ENCODE results near the gene PARVB.
A peak's percentile ranks its signal among the peaks of the same experiment; 100 is the strongest.

PARVB gene

DNA sequence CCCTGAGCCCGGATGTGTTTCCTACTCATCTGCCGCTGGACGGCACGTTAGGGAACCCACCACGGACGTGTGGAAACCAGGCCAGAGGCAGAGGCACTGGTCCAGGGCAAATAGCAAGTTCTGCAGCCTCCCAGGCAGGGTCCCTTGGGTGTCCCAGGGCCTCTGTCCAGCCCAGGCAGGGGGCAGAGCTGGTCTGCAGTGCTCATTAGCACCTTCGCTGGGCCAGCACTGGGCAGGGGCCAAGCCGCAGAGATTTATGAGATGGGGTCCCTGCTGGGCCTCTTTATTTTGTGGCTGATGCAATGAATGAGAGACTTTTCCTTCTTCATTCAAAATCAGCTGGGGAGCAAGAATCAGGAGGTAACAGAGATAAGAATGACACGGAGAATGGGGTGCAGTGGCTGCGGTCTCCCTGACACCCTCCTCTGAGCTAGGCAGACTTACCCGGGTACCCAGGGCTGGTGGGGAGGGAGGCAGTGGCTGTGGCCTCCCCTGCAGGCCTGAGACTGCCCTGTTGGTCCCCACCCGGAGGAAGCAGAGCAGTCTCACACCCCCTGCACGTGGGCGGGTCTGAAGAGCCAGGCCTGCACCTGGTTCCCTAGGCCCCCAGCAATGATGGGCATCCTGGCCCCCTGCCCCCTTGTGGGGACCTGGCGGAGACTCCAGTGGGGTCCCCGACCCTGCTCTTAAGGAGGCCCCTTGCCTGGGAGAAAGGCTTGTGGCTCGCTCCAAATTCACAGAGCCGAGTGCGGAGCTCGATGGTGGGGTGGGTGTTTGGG lies 142.6 kb downstream of the PARVB start:
- DNase-seq = no peak

DNA sequence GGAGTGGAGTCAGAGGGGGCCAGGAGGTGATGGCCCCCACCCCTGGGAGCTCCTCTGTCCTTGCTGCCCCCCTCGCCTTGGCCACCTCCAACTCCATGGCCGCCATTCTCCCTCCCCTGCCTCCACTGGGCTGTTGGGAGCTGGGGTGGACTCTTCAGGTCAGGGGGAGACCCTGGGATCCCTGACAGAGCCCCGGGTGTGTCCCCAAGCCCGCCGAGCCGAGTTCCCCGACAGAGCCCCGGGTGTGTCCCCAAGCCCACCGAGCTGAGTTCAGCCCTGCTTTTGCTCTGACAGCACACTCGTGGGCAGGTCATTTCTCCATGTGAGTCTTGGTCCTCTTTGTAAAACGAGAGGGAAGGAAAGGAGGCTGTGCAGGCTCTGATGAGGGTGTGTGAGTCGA lies 143.4 kb downstream of the PARVB start:
- DNase-seq = no peak

DNA sequence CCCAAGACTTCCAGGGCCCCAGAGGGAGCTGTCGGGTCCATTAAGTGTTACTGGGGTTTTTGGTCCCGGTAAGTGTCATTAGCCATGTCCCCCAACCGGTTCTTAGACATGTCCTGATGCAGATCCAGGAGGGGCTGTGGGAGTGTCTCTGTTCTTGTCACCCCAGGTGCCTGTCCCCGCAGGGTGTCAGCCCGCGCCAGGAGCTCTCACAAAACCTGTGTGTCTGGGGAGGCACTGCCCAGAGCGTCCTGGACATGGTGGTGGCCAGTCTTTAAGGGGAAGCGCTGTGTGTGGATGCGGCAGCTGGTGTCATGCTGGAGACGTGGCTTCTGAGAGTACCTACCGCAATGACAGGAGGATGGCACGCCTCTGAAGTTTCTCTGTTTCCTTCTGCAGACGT lies 144.1 kb downstream of the PARVB start:
- no peak for DNase-seq

DNA sequence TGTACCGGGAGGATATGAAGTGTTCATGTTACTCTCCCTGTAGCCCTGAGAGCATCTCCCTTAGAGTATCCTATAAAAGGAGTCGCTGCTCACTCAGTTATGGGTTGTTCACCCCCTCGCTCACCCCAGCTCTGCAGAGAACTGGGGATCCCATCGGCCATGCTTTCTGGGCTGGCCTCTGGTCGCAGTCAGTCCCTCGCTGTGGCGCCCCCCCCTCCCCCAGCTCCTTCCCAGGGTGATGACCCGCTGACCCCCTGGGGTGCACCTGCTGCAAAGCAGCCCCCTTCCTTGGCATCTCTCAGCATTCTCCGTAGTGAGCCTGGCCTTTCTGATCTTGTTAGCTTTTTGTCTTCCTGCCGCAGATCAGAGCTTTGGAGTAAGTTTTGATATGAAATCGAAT lies 146.4 kb downstream of the PARVB start:
- DNase-seq = no peak

DNA sequence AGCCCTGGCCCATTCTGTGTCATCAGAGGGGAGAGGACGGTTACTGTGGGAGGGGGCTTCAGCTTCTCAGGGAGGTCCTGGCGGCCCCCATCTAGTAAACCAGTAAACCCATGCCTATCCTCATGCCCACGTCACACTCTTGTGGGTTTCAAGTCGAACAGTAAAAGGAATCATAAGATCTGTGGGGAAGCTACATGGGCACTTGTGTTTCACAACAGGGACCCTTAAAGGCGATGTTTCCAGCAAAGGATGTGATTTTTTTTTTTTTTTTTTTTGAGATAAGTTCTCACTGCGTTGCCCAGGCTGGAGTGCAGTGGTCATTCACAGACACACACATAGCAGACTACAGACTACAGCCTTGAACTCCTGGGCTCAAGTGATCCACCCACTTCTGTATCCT lies 147.5 kb downstream of the PARVB start:
- no peak for DNase-seq

DNA sequence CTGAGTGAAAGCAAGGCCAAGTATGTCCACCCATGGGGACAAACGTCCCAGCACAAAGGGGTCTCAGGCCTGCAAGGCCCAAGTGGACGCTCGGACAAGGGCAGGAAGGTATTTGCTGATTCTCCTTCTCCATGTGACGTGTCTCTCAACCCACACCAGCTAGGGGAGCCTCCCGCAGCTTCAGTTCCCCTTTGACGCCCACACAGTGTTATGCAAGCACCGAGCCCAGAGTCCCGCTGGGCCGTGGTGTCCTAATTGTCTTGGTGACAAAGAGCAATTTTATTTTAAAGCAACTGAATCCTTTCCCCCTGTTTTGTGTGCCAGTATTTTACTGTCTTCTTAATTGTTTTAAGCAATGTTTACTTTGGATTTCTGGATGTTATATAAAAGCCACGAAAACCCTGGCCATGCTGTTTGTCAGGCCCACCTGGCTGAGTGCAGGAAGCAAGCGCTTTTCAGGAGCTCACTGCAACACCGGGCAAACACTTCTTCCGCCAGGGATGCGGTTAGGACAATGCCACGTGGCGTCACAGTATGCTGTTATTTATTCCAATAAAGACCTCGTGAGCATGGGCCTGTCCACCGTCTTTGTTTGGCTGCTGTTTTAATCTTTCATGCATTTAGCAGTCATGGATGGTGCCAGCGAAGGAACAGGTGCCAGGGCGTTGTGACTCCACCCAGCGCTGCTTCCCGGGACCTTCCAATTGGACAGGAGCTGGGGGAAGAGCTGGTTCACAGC lies 148.4 kb downstream of the PARVB start:
- no peak for DNase-seq

DNA sequence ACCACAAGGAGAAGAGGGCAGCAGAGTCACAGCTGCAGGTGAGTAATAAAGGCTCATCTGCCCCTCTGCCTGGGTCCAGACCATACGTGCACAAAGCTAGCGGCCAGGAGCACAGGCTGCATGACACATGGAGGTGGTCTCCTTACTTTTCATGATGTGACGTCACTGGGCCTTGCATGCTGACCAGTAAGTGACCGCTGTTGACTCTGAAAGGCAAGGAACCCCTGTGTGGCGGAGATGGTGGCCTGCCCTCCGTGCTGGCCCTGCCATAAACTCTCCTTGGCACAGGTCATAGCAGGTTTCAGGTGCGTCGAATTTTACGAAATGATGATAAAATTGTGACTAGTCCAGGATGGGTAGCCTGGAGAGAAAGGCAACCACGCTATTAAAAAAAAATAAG lies 149.1 kb downstream of the PARVB start:
- no peak for DNase-seq

DNA sequence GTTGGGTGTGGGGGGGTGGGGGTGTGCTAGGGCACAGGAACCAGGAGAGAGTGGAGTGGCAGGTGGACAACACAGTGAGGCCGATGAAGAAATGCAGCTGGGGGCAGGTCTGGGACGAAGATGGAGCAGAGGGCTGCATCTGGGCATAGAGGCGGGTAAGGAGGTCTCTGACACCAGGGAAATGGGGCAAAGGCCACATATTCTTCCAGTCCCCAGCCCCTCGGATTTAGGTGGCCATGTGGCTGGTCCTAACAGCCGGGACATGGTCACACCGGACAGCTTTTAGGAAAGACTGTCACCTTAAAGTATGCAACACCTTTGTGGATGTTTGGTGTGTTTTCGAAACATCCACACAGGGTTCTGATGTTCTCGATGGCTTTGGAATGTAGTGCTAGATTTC lies 151.6 kb downstream of the PARVB start:
- no peak for DNase-seq

DNA sequence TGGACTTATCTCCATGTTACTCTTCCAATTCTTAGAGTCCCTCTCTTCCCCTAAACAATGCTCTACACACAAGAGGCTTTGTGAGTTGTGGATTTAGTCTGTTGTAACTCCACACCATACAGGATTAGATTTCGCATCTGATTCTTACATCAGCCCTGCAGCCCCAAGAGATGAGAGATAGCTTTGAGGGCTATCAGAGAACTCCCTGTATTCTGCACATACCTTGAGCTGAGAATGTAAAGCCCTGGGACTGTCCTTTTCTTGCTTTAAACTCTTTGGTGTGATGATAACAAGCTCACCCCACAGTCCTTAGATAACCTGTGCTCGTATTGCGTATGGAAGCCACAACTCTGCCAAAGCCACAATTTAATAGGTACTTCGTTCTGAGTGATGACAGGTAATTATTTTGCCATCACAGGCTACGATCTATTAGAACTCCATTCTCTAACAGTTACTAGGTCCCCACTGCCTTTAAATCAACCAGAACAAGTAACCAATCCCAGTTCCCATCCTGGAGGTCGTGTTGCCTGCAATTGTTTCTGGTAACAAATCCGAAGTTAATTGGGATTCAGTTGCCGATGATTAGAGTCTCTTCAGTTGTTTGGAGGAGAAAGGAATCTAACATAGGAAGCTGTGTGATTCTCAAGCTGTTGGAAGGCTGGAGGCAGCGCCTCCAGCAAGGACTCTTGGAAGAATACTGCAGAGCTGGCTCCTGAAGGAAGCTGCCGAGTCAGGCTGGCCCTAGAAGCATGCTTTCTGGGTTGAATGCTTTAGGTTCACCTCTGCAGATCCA lies 155.3 kb downstream of the PARVB start:
- DNase-seq = no peak

DNA sequence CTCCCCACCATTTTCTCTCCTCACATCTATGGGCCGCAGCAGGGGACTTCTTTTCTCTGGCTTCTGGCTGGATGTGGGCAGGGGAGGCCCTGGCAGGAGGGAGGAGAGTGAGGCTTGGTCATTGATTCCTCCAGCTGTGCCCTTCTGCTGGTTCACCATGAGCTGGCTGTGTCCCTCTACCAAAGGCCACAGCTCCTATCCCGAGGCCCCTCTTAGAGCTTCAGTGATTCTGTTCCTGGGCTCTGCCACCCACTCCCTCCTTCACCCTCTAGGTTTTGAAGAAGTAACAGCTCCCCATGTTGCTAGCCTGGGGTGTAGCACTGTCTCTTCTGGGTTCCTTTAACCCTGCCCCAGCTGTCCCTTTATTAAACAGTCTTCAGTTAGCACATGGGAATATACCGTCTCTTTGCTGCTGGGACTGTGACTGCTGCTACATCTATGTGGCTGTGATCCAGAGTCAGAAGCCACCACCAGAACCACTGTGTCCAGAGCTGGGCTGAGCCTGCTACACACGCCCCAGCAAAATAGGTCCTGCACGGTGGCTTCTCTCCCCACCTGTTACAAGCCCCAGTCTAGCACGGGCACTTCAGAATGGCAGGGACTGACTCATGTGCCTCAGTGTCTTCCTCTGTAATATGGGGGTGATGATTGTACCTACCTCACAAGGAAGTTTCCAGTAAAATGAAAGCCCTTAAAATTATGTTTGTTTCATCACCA lies 156.0 kb downstream of the PARVB start:
- no peak for DNase-seq

DNA sequence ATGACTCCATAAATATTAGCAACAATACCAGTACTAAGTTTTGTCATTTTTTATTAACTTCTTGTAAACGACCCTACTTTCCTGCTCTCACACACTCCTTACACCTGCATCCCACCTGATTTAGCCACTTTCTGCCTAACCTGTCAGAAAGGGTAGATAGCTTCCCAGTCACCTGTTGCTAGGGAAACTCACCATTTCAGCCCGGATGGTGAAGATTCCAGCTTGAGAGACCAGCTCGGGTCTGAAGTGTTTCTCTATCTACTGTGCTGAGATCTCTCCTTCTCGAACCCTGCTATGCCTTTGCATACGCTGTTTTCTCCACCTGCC lies 156.6 kb downstream of the PARVB start, which contains the start of gene PARVG:
PARVG (plus strand) TSS at position 220 of the 327 bp plus-strand sequence. CDS start 2,405 bp downstream, outside the sequence.
- DNase-seq = peak; percentile 37

DNA sequence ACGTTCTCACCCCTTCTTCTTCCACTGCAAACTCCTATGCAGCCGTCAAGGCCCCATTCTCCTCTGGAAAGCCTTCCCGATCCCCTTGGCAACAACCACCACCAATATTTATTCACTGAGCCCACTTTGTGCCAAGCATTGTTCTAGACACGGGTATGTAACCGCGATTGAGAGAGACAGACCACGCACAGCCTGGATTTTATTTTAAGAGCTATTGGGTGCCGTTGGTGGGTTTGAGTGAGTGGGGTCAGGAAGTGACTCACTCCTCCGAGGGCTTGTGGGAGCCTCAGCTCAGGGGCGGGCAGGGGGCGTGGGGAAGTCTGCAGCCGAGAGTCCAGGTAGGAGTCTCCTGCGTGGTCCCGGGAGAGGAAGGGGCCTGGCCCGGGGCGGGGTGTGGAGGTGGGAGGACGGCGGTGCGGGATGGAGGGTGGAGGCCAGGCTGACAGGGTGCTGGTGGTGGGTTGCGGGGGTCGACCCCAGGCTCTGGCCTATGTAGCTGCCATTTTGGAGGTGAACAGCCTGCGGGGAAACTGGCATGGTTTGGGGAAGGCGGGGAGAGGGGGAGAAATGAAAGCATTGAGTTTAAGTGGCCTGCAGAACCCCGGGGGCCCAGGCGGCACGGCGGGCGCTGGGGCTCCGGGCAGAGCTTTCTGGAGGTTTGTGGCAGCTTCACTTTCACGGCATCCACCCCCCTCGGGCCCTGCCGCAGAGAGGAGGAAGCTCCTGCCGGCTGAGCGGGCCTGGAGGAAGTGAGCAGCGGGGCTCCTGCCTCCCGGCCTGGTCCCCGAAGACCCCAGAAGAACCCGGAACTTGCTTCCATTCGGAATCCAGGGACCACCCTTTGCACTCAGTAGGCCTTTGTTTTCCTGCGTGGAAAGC lies 157.2 kb downstream of the PARVB start:
- DNase-seq = peak; percentile 70

DNA sequence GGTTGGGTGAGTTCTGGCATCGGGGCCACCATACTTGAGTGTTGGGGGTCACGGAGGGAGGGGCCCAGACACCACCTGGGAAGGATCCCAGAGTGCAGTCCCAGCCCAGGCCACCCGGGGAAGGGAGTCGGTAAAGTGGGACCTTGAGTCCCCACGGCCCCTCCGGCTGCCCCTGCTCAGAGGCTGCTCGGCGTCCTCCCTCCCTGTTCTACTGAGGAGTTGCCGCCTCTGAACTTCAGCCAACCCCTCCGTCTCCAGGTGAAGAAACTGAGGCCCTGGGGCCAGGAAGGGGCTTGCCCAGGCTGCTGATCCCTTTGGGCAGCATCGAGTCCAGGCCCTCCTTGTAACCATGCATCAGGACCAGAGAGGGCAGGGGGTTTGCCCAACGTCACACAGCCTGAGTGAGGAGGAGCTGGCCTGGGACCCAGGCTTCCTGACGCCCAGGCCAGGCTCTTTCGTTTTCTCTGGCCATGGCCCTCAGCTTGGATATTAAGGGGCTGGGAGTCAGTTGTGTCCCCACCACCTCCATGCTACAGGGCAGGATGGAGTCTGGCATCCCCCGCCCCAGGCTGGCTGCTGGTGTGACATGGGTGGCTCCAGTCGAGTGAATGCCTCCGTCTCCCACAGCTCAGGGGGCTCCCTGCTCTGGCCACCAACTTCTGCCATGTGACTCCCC lies 157.9 kb downstream of the PARVB start:
- DNase-seq = peak; percentile 39

DNA sequence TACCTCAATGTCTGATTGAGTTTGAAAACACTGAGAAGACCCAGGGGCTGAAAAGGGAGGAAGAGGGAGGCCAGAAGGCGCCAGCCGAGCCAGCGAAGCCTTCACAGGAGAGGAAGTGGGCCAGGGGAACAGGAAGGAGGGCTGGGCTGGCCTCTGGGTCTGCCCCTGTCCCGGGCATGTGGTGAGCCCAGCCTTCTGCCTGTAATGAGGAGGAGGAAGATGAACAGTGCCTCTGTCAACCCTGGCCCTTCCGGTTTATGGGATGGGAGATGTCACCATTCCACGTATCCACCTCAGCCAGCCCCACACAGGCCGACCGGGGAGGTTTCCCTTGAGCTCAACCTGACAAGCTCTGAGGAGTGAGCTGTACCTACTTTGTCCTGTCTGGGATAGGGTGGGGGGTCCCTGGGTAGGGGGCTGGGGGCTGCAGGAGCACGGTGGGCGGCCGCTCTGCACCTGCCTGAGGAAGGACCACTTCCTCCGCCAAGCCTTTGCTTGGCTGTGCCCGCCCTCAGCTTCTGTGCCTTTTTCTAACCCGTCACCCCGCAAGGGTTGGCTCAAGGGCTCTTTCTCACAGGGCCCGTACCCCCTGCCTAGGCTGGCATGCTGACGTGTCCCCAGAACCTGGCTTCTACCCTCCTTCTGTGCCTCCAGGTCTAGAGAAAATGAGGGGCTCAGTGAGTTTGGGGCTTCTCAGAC lies 158.6 kb downstream of the PARVB start:
- DNase-seq = peak; percentile 25

DNA sequence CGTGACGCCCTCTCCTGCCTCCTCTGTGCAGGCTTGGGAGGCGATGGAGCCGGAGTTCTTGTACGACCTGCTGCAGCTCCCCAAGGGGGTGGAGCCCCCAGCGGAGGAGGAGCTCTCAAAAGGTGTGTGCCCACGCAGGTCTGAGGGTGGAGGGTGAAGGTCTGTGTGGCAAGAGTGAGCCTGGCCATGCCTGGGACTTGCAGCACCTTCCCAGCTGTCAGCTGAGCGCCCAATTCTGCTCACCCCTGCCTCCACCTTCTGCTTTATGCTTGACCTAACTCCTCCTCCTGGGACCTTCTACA lies 159.1 kb downstream of the PARVB start:
- DNase-seq = peak; percentile 28

DNA sequence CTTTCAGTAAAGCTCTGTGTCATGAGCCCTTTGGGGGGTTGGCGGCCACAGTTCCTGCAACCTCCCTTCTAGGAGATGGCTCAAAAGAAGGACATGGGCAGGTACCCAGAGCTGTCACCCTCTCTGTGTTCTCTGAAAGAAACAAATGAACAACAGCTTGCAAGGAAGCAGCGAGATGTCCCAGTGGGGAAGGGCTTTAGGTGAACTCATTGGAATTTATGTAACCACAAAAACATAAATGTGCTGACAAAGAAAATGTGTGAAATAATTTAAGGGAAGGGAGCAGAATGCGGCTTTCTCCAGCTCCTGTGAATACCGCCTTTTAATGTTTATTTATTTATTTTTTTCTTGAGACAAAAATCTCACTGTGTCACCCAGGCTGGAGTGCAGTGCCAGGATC lies 159.9 kb downstream of the PARVB start:
- DNase-seq = no peak

DNA sequence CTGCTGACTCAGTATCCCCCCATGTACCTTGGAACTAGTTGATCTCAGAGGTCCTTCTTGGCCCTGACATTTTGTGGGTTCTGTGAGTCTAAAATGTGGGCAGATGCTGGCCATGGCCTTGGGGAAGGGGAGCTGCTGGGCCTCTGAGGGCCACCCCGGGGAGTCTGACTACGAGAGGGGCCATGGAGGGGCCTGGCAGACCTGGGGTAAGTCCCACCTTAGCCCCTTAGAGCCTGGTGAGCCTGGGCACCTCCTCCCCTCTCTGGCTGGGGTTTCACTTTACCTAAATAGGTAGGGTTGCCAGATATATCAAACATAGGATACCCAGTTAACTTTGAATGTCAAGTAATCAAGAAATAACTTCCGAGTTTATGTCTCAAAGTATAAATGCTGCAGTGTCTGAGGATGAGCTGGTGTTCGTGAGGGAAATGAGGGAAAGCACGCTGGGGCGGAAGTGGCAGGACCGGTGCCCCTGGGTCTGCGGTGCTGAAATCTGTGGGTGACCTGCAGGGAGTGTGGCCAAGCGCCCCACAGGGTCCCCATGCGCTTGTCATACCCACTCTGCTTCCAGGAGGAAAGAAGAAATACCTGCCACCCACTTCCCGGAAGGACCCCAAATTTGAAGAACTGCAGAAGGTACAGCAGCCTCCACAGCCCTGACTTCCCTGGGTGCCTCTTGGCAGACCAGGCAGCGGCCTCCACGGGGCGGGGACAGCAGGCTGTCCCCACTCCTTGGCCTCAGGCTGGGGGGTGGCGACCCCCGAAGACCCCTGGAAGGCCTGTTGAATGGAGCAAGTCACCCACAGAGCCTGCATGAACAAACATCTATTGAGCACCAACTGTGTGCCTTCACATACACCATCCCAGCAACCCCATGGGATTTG lies 161.4 kb downstream of the PARVB start:
- no peak for DNase-seq

DNA sequence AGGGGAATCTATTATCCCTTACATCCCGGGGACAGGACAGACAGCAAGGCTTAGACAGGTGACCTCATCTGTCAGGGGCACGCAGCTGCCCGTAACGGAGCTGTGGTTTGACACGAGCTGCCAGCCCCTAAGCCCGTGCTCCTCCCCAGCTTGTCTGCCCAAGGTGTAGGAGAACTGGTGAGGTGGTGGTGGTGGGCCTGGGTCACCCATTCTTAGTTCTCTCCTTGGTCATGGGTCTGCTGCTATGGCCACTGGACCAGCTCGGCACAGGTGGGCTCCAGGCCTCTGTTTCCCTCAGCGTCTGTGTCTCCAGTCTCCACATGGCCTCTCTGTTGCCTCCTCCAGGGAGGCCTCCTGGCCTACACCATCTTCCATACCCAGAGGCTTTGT lies 162.0 kb downstream of the PARVB start:
- DNase-seq = no peak

DNA sequence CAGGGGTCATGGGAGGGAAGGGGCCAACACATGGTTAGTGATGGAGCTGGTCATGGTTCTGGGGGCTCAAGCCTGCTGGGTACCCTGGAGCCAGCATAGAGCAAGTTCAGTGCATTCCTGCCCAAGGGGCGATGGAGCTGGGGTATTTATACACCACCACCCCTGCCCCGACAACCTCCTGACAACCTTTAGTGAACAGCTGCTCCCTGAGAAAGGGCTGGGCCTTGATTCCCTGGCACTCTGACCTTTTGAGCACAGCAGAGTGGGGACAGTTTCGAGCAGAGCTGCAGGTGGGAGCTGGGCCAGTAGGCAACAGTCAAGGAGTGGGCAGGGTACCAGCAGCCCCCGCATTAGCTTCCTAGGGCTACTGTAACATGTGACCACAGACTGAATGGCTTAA lies 162.6 kb downstream of the PARVB start:
- DNase-seq = no peak

DNA sequence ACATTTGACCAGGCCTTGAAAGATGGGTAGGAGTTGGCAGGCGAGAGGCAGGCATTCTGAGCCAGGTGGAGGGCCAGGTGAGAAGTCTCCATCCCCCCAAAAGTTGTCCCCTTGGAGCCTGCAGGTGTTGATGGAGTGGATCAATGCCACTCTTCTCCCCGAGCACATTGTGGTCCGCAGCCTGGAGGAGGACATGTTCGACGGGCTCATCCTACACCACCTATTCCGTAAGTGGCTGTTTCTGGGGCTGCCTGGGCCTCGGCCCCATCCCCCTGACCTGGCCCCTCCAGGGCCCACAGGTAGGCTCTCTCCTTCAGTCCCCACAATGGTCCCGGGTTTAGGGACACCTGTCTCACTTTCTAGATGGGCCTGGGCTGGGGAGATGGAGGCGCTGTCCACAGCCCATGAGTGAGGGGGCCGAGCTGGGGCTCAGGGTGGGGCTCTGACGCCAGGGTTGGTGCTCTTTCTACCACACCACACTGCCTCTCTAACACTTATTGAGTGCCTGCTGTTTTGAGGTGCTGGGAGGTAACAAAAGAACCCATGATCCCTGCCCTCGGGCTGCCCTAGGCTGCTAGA lies 163.6 kb downstream of the PARVB start:
- DNase-seq = no peak
